GM12878 (cell line): ENCODE data around the gene CFAP61. TPM values are rescaled to one million over a fixed set of nuclear protein-coding genes. Genes with fewer than 3 reads are reported as not detected.

Experiments
- ATAC-seq: fragments of 200-7000 bp; cut with Tn5 transposase; 3 replicates; pipeline ENCODE4 v1.9.1; 2020; ENCODE audit warnings: mild to moderate bottlenecking, moderate library complexity
- BruUV-seq: library from RNA; stranded (reverse); fragments of 400-500 nt; replicated peaks from 2 replicates; lab custom pipeline; 2021; lab: Mats Ljungman, UMichigan
- CTCF ChIA-PET: fragments of 300-600 bp; sonication (Branson Sonifier 250); formaldehyde crosslinking; extraction: SDS; loops from one replicate; lab custom pipeline; 2021; ENCODE audit warnings: inconsistent platforms; lab: Yijun Ruan, JAX
- POLR2A ChIA-PET: fragments of 350-600 bp; formaldehyde crosslinking; extraction: SDS; loops from one replicate; lab custom pipeline; 2021; ENCODE audit warnings: inconsistent platforms; lab: Charles Lee
- RAD21 ChIA-PET: fragments of 300-600 bp; sonication (Branson Sonifier 250); formaldehyde crosslinking; loops from one replicate; lab custom pipeline; 2023; ENCODE audit warnings: antibody characterized with exemption; ENCODE audit not compliant: unreplicated experiment; lab: Charles Lee
- SMC1A ChIA-PET: fragments of 300-600 bp; sonication (Branson Sonifier 250); formaldehyde crosslinking; loops from one replicate; lab custom pipeline; 2023; ENCODE audit not compliant: unreplicated experiment, uncharacterized antibody; lab: Charles Lee
- DNase-seq: peaks from one replicate; pipeline ENCODE4 v3.0.0-alpha.2; 2011; ENCODE audit warnings: low read depth, low spot score
- FAIRE-seq: peaks from 3 replicates; lab custom pipeline; 2011; peaks lifted over from hg19 to GRCh38; lab: Jason Lieb, UNC
- H2AFZ ChIP-seq: 2 replicates; pipeline ENCODE4 v1.6.0; 2011; ENCODE audit warnings: low read depth, low read length, control low read depth; ENCODE audit not compliant: control insufficient read depth
- H3K27ac ChIP-seq: 2 replicates; pipeline ENCODE4 v1.5.1; 2011; ENCODE audit warnings: control low read depth; ENCODE audit not compliant: control insufficient read depth, insufficient read depth
- H3K27me3 ChIP-seq, 2 experiments: replicated peaks in 1 of 2; 2 replicates each; pipeline versions ENCODE4 v1.6.0 to v1.6.1; 2011; ENCODE audit warnings: low read length in 1 of 2; ENCODE audit not compliant: control insufficient read depth in 2 of 2, insufficient read depth in 2 of 2
- H3K36me3 ChIP-seq, 2 experiments: 2 replicates each; pipeline ENCODE4 v1.5.1; 2011; ENCODE audit warnings: low read length in 1 of 2; ENCODE audit not compliant: control insufficient read depth in 2 of 2, insufficient read depth in 2 of 2
- H3K4me1 ChIP-seq: 2 replicates; pipeline ENCODE4 v1.6.1; 2011; ENCODE audit warnings: mild to moderate bottlenecking, low read length, moderate library complexity, mixed read lengths; ENCODE audit not compliant: control insufficient read depth, insufficient read depth
- H3K4me2 ChIP-seq: 2 replicates; pipeline ENCODE4 v1.6.0; 2011; ENCODE audit warnings: control low read depth; ENCODE audit not compliant: control insufficient read depth, insufficient read depth
- H3K4me3 ChIP-seq: fragments of 200-600 bp; sonication (generic); 2 replicates; pipeline ENCODE4 v1.5.1; 2016
- H3K79me2 ChIP-seq: 2 replicates; pipeline ENCODE4 v1.6.0; 2011; ENCODE audit warnings: low read length; ENCODE audit not compliant: control insufficient read depth, insufficient read depth
- H3K9ac ChIP-seq: 2 replicates; pipeline ENCODE4 v1.8.0; 2011; ENCODE audit warnings: low read length, control low read depth, mixed read lengths; ENCODE audit not compliant: control insufficient read depth, insufficient read depth
- H3K9me3 ChIP-seq: replicated peaks from 3 replicates; pipeline ENCODE4 v1.5.1; 2011; ENCODE audit warnings: mild to moderate bottlenecking, low read length; ENCODE audit not compliant: control insufficient read depth, insufficient read depth
- H4K20me1 ChIP-seq: 2 replicates; pipeline ENCODE4 v1.6.0; 2011; ENCODE audit not compliant: control insufficient read depth, insufficient read depth
- CREM ChIP-seq: IDR thresholded peaks from 2 replicates; pipeline ENCODE4 v1.6.1; 2014; ENCODE audit warnings: antibody characterized with exemption, low read depth
- HDAC2 ChIP-seq: fragments of 200-600 bp; sonication (generic); IDR thresholded peaks from 2 replicates; pipeline ENCODE4 v1.6.1; 2017
- KAT2A ChIP-seq: conservative IDR thresholded peaks from 2 replicates; pipeline ENCODE4 v1.6.1; 2011; ENCODE audit warnings: low read depth, low read length; ENCODE audit not compliant: control insufficient read depth
- MTA3 ChIP-seq: IDR thresholded peaks from 2 replicates; pipeline ENCODE4 v1.6.1; 2012; ENCODE audit warnings: low read length, inconsistent platforms, borderline replicate concordance
- NR2F1 ChIP-seq: fragments of 450-650 bp; conservative IDR thresholded peaks from 2 replicates; pipeline ENCODE4 v1.6.1; 2017; ENCODE audit warnings: mild to moderate bottlenecking
- RAD21 ChIP-seq: IDR thresholded peaks from 2 replicates; pipeline ENCODE4 v1.6.1; 2011; ENCODE audit warnings: mild to moderate bottlenecking, low read depth, low read length, moderate library complexity; ENCODE audit not compliant: insufficient read depth
- SREBF2 ChIP-seq: IDR thresholded peaks from 2 replicates; pipeline ENCODE4 v1.6.1; 2012; ENCODE audit warnings: mild to moderate bottlenecking, low read length
- ZBED1 ChIP-seq: IDR thresholded peaks from 2 replicates; pipeline ENCODE4 v1.6.1; 2016; ENCODE audit warnings: borderline replicate concordance
- ZNF207 ChIP-seq: fragments of 450-650 bp; IDR thresholded peaks from 2 replicates; pipeline ENCODE4 v1.6.1; 2014; ENCODE audit warnings: antibody characterized with exemption, mild to moderate bottlenecking, borderline replicate concordance
- ZSCAN29 ChIP-seq: fragments of 450-650 bp; IDR thresholded peaks from 2 replicates; pipeline ENCODE4 v1.6.1; 2017; ENCODE audit warnings: mild to moderate bottlenecking, moderate library complexity
- WGBS: methylation state at CpG from one replicate; pipeline ENCODE4 v1.1.6; 2016; ENCODE audit warnings: low lambda C conversion rate; ENCODE audit not compliant: insufficient replicate concordance, insufficient coverage; ENCODE audit errors: missing lambda C conversion rate; 5-methylcytosine and 5-hydroxymethylcytosine counted together
- in situ Hi-C: fragments of 300-500 bp; cut with MboI; formaldehyde crosslinking; loops from 9 replicates; pipeline ENCODE4 v1.14.3; 2018; ENCODE audit warnings: mixed read lengths
- intact Hi-C: fragments of 100-400 bp; cut with micrococcal nuclease; formaldehyde crosslinking; loops from one replicate; pipeline ENCODE4 v1.14.2; 2022; ENCODE audit not compliant: unreplicated experiment
- polyA plus RNA-seq, 11 experiments: library from polyadenylated mRNA; depleted of rRNA in 4 of 11; unstranded in 6 of 11; stranded (reverse) in 5 of 11; fragments of >200 nt; fragmentation: Nextera tagmentation in 4 of 11; fragmentation: Illumina TruSeq in 1 of 11; extraction: Ambion mirVana in 4 of 11; extraction: Trizol in 1 of 11; gene quantifications; 1 replicate in 1 of 11; 2 replicates in 10 of 11; pipeline versions ENCODE4 v1.2.1 to v1.2.3, GENCODE V29; 2011 to 2016; ENCODE audit warnings: inconsistent platforms in 2 of 11, missing spikeins in 2 of 11, low read depth in 1 of 11
- total RNA-seq, 4 experiments: library from RNA; depleted of rRNA in 3 of 4; stranded (reverse); fragments of >200 nt in 3 of 4; fragmentation: Illumina TruSeq in 1 of 4; extraction: Trizol in 1 of 4; gene quantifications; 2 replicates each; pipeline versions ENCODE4 v1.2.1 to v1.2.3, GENCODE V29; 2013 to 2021
- TF ChIP-seq, protein P1 (sequence below): fragments of 450-650 bp; IDR thresholded peaks from 2 replicates; pipeline ENCODE4 v1.6.1; 2017; ENCODE audit warnings: mild to moderate bottlenecking, moderate library complexity

Gene CFAP61
- total and polyA plus RNA-seq, 10 of the 15 experiments (the other 5 are each of a cell fraction or from before 2014, with no cell fraction given), result 0.11 to 0.41 (median 0.24) TPM; not detected in 7

DNA sequence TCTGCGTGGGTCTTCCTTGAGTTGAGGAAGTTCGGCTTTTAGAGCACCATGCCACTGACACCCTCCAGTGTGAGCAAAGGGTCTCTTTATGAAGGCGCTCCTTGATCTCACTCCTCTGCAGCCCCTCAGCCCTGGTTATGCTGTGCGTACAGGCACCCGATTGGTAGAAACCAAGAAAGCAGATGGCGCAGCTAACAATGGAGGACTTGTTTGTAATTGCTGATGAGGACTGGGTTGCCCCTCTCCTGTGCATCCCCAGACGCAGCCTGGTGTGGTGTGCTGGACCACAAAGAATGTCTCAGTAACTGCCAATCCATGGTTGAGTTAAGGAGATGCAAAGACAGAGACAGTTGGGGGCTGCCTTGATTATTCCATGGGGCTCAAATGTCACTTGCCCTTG lies 345.8 kb downstream of the CFAP61 start:
- Histone ChIP-seq H3K4me1 (no peaks in the 10 kb centered on the region), H3K79me2 (no peaks in the 10 kb centered on the region), H3K9ac (no peak overlapping the region), H3K9me3 (no peaks in the 10 kb centered on the region), H3K27me3 (no peaks in the 10 kb centered on the region; a peak in 1 of 4 replicates), H3K27ac (no peak overlapping the region), H3K36me3 (peaks cover 0 to 2% of the 10 kb centered on the region in 2 experiments; a peak in 2 of 4 replicates), H4K20me1 (no peaks in the 10 kb centered on the region), H3K4me3 (no peak overlapping the region), H3K4me2 (no peak overlapping the region)
- SMC1A ChIA-PET, result interaction anchor here (1.1 kb wide), 1 partner anchor 12 kb away, joined by 3 read pairs; no protein-coding TSS in a partner anchor
- FAIRE-seq, result no peak
- POLR2A ChIA-PET, result no interaction called here
- RAD21 ChIA-PET, result no interaction called here
- no peak for ATAC-seq
- 67% methylated on average over 7 of the region's 7 CpGs for WGBS
- intact Hi-C loops, result no loop called here
- DNase-seq, result no peak
- TF ChIP-seq ZSCAN29 (no peak), SREBF2 (no peak), HDAC2 (no peak), KAT2A (no peak)
- TF ChIP-seq, all 136 proteins: peak for 0
- no TSS peak for BruUV-seq
- CTCF ChIA-PET, result no interaction called here
- in situ Hi-C loops, result no loop called here
- no peak overlapping the region for H2AFZ ChIP-seq

DNA sequence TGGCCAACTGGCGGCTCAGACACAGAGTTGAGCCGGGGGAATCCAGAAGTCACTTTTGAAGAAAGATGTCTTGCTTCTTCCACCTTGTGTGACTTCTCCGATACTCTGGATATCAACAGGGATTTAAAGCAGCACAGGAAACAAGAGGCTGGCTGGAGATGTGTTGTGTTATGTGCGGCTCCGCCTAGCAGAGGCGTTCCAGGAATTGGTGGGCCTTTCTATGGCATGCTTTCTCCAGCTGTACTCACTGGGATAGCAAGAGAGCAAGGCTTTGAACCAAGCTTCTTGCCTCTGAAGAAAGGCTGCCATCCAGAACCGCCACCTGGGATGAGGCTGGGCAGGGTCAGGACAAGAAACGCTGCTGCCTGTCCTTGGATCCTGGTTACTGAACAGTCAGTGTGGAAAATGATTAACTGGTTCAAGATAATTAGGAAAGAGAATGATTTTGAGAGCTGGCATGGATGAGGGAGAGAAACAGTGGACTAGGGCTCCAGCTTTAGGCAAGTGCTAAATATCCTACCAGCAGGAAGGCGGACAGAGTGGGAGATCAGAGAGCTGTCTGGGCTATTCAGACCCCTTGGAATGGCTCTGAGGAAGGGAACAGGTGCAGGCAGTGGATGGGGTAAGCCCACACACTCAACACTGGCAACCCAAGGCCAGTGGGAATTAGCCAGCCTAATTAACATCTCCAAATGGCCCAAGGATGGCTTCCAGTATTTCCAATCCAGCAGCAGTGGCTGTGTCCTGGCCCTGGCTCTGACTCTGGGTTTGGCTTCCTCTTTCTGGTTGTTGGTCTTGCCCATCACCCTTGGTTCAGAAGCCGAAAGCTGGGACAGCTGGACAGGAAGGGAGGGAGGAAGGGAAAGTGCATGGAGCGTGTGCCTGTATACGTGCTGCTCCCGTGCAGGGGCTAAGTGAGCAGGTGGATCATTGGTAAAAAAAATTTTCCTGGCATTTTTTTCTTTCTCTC lies 347.5 kb downstream of the CFAP61 start:
- Histone ChIP-seq H3K4me2 (no peak overlapping the region), H4K20me1 (no peaks in the 10 kb centered on the region), H3K27me3 (no peaks in the 10 kb centered on the region; a peak in 1 of 4 replicates), H3K27ac (no peak overlapping the region), H3K9me3 (no peaks in the 10 kb centered on the region), H2AFZ (no peak overlapping the region), H3K4me3 (no peak overlapping the region), H3K79me2 (no peaks in the 10 kb centered on the region), H3K4me1 (no peaks in the 10 kb centered on the region), H3K9ac (no peak overlapping the region), H3K36me3 (peaks cover 0 to 2% of the 10 kb centered on the region in 2 experiments; a peak in 1 of 4 replicates)
- DNase-seq (no peak), ATAC-seq (no peak), FAIRE-seq (no peak)
- in situ Hi-C loops (no loop called here), intact Hi-C loops (no loop called here)
- BruUV-seq, result no TSS peak
- RAD21 ChIA-PET, result no interaction called here
- CTCF ChIA-PET, result interaction anchor here (1.0 kb wide), 1 partner anchor 460 kb away, joined by 3 read pairs; no protein-coding TSS in a partner anchor
- POLR2A ChIA-PET, result no interaction called here
- SMC1A ChIA-PET, result no interaction called here
- 63% methylated on average over 13 of the region's 13 CpGs for WGBS
- TF ChIP-seq ZBED1, result no peak
- no peak for TF ChIP-seq KAT2A
- TF ChIP-seq MTA3, result no peak
- TF ChIP-seq NR2F1, result no peak
- TF ChIP-seq, protein P1, sequence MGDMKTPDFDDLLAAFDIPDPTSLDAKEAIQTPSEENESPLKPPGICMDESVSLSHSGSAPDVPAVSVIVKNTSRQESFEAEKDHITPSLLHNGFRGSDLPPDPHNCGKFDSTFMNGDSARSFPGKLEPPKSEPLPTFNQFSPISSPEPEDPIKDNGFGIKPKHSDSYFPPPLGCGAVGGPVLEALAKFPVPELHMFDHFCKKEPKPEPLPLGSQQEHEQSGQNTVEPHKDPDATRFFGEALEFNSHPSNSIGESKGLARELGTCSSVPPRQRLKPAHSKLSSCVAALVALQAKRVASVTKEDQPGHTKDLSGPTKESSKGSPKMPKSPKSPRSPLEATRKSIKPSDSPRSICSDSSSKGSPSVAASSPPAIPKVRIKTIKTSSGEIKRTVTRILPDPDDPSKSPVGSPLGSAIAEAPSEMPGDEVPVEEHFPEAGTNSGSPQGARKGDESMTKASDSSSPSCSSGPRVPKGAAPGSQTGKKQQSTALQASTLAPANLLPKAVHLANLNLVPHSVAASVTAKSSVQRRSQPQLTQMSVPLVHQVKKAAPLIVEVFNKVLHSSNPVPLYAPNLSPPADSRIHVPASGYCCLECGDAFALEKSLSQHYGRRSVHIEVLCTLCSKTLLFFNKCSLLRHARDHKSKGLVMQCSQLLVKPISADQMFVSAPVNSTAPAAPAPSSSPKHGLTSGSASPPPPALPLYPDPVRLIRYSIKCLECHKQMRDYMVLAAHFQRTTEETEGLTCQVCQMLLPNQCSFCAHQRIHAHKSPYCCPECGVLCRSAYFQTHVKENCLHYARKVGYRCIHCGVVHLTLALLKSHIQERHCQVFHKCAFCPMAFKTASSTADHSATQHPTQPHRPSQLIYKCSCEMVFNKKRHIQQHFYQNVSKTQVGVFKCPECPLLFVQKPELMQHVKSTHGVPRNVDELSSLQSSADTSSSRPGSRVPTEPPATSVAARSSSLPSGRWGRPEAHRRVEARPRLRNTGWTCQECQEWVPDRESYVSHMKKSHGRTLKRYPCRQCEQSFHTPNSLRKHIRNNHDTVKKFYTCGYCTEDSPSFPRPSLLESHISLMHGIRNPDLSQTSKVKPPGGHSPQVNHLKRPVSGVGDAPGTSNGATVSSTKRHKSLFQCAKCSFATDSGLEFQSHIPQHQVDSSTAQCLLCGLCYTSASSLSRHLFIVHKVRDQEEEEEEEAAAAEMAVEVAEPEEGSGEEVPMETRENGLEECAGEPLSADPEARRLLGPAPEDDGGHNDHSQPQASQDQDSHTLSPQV, result no peak
- TF ChIP-seq CREM, result no peak
- no peak for TF ChIP-seq ZNF207
- TF ChIP-seq RAD21, result no peak
